Ishikawa (cell line): Measurements from ENCODE around the gene ZNF586.
A peak's percentile ranks its signal among the peaks of the same experiment; 100 is the strongest.

ENCODE experiments used
- CEBPB ChIP-seq: IDR thresholded peaks from 2 replicates; pipeline ENCODE4 v1.6.1; 2012
- CREB1 ChIP-seq: IDR thresholded peaks from 2 replicates; pipeline ENCODE4 v1.6.1; 2012; ENCODE audit warnings: low read depth
- EGR1 ChIP-seq: IDR thresholded peaks from 2 replicates; pipeline ENCODE4 v1.6.1; 2012
- EP300 ChIP-seq: IDR thresholded peaks from 2 replicates; pipeline ENCODE4 v1.6.1; 2012; ENCODE audit warnings: borderline replicate concordance
- FOXM1 ChIP-seq: IDR thresholded peaks from 2 replicates; pipeline ENCODE4 v1.6.1; 2012; ENCODE audit warnings: low read depth, borderline replicate concordance
- NFIC ChIP-seq: IDR thresholded peaks from 2 replicates; pipeline ENCODE4 v1.6.1; 2012
- RAD21 ChIP-seq: IDR thresholded peaks from 2 replicates; pipeline ENCODE4 v1.6.1; 2012; ENCODE audit warnings: low read depth
- TAF1 ChIP-seq: IDR thresholded peaks from 2 replicates; pipeline ENCODE4 v1.6.1; 2012; ENCODE audit warnings: low read depth, mild to moderate bottlenecking
- TCF12 ChIP-seq: IDR thresholded peaks from 2 replicates; pipeline ENCODE4 v1.6.1; 2012; ENCODE audit warnings: low read depth
- USF1 ChIP-seq: IDR thresholded peaks from 2 replicates; pipeline ENCODE4 v1.6.1; 2012
- YY1 ChIP-seq: IDR thresholded peaks from 2 replicates; pipeline ENCODE4 v1.6.1; 2012; ENCODE audit warnings: low read depth
- TF ChIP-seq, protein P1 (sequence below): IDR thresholded peaks from 2 replicates; pipeline ENCODE4 v1.6.1; 2012; ENCODE audit warnings: low read depth, mild to moderate bottlenecking
- TF ChIP-seq, protein P2 (sequence below): IDR thresholded peaks from 2 replicates; pipeline ENCODE4 v1.6.1; 2012

DNA sequence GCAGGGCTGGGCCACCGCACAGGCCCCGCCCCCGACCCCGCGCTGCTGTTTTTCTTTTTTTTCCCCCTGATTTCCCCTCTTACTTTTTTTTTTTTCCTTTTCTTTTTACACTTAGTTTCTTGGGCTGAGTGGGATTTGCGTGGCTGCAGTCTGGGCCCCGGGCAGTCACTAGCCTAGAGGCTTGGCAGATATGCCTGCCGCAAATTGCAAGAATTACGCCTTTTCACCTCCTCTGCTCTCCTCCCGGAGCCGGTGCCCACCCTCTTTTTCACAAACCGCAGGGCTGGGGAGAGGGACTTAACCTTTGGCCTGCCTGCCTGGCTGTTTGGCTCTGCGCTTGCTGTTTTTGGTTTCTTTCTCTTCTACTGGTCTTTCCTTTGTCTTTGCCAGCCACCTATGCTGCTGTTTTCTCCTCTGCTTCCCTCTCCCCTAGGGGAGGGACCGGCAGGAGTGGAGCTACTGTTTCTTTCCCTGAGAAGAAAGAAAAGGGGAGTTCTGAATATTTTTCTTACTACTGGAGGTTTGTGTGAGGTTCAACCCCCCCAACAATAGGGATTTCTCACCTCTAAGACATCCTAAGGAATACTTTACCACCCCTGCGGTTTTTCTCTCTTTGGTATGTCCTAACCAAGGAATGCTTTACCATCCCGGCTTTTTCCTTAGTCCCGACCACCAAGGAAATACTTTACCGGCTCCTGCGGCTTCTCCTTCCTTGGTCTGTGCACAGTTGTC lies 34.3 kb downstream of the ZNF586 start:
- TF ChIP-seq EP300 (no peak), NFIC (no peak), FOXM1 (no peak), TCF12 (no peak), CEBPB (no peak), TAF1 (peak; percentile 32; the same call in 1 of the 2 replicates), YY1 (no peak), EGR1 (no peak), USF1 (no peak), CREB1 (no peak), RAD21 (no peak)
- TF ChIP-seq, protein P1, sequence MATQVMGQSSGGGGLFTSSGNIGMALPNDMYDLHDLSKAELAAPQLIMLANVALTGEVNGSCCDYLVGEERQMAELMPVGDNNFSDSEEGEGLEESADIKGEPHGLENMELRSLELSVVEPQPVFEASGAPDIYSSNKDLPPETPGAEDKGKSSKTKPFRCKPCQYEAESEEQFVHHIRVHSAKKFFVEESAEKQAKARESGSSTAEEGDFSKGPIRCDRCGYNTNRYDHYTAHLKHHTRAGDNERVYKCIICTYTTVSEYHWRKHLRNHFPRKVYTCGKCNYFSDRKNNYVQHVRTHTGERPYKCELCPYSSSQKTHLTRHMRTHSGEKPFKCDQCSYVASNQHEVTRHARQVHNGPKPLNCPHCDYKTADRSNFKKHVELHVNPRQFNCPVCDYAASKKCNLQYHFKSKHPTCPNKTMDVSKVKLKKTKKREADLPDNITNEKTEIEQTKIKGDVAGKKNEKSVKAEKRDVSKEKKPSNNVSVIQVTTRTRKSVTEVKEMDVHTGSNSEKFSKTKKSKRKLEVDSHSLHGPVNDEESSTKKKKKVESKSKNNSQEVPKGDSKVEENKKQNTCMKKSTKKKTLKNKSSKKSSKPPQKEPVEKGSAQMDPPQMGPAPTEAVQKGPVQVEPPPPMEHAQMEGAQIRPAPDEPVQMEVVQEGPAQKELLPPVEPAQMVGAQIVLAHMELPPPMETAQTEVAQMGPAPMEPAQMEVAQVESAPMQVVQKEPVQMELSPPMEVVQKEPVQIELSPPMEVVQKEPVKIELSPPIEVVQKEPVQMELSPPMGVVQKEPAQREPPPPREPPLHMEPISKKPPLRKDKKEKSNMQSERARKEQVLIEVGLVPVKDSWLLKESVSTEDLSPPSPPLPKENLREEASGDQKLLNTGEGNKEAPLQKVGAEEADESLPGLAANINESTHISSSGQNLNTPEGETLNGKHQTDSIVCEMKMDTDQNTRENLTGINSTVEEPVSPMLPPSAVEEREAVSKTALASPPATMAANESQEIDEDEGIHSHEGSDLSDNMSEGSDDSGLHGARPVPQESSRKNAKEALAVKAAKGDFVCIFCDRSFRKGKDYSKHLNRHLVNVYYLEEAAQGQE, result no peak
- TF ChIP-seq, protein P2, sequence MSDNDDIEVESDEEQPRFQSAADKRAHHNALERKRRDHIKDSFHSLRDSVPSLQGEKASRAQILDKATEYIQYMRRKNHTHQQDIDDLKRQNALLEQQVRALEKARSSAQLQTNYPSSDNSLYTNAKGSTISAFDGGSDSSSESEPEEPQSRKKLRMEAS, result no peak
